SK-N-SH (cell line): ENCODE data around the gene KYAT1. TPM values are rescaled to one million over a fixed set of nuclear protein-coding genes. Genes with fewer than 3 reads are reported as not detected.

Experiments used
- CTCF ChIA-PET: fragments of 300-600, 350-600 bp; formaldehyde crosslinking; extraction: SDS; loops from one replicate; lab custom pipeline; 2021; lab: Yijun Ruan, JAX
- POLR2A ChIA-PET: fragments of 350-600 bp; sonication (Branson Sonifier 250); formaldehyde crosslinking; extraction: SDS; loops from one replicate; lab custom pipeline; 2020; ENCODE audit warnings: antibody characterized with exemption, inconsistent platforms; lab: Yijun Ruan, JAX
- DNase-seq: peaks from one replicate; pipeline ENCODE4 v3.0.0; 2012
- H2AFZ ChIP-seq: fragments of 200-600 bp; sonication (generic); 2 replicates; pipeline ENCODE4 v1.8.1; 2016; ENCODE audit warnings: antibody characterized with exemption, mild to moderate bottlenecking, low read depth
- H3F3A ChIP-seq: fragments of 200-600 bp; sonication (generic); replicated peaks from 2 replicates; pipeline ENCODE3; 2016; ENCODE audit warnings: antibody characterized with exemption, mild to moderate bottlenecking; ENCODE audit not compliant: insufficient read depth
- H3K27ac ChIP-seq, 2 experiments: fragments of 200-500 bp in 1 of 2; fragments of 200-600 bp in 1 of 2; sonication (Bioruptor generic) in 1 of 2; sonication (generic), shearing (Covaris generic) in 1 of 2; 2 replicates each; pipeline versions ENCODE4 v1.5.1 to v1.6.1; 2014 to 2016; ENCODE audit warnings: low read depth in 2 of 2, inconsistent platforms in 1 of 2, low read length in 1 of 2, mild to moderate bottlenecking in 1 of 2, mixed read lengths in 1 of 2
- H3K27me3 ChIP-seq: fragments of 200-600 bp; sonication (generic), shearing (Covaris generic); 2 replicates; pipeline ENCODE4 v1.6.1; 2016; ENCODE audit warnings: mixed run types; ENCODE audit not compliant: insufficient read depth
- H3K36me3 ChIP-seq, 2 experiments: fragments of 200-500 bp in 1 of 2; fragments of 200-600 bp in 1 of 2; sonication (Bioruptor generic) in 1 of 2; sonication (generic) in 1 of 2; replicated peaks in 1 of 2; 2 replicates each; pipeline versions ENCODE3 to v1.5.1; 2014 to 2016; ENCODE audit warnings: low read length in 1 of 2, mild to moderate bottlenecking in 1 of 2; ENCODE audit not compliant: insufficient read depth in 2 of 2, control insufficient read depth in 1 of 2
- H3K4me1 ChIP-seq, 2 experiments: fragments of 200-500 bp in 1 of 2; fragments of 200-600 bp in 1 of 2; sonication (Bioruptor generic) in 1 of 2; sonication (generic), shearing (Covaris generic) in 1 of 2; 2 replicates each; pipeline versions ENCODE4 v1.5.1 to v1.6.1; 2014 to 2016; ENCODE audit warnings: low read depth in 1 of 2, low read length in 1 of 2, mixed run types in 1 of 2; ENCODE audit not compliant: insufficient read depth in 2 of 2, control insufficient read depth in 1 of 2
- H3K4me2 ChIP-seq: fragments of 200-600 bp; sonication (generic), shearing (Covaris generic); 2 replicates; pipeline ENCODE4 v1.6.1; 2017; ENCODE audit warnings: mixed run types
- H3K4me3 ChIP-seq, 2 experiments: fragments of 200-500 bp in 1 of 2; fragments of 200-600 bp in 1 of 2; sonication (Bioruptor generic) in 1 of 2; sonication (generic), shearing (Covaris generic) in 1 of 2; 2 replicates each; pipeline versions ENCODE4 v1.5.1 to v1.8.1; 2014 to 2016; ENCODE audit warnings: low read depth in 2 of 2, inconsistent platforms in 1 of 2, low read length in 1 of 2, mild to moderate bottlenecking in 1 of 2, mixed read lengths in 1 of 2, moderate library complexity in 1 of 2
- H3K79me2 ChIP-seq: fragments of 200-600 bp; sonication (generic); 2 replicates; pipeline ENCODE4 v1.8.1; 2017; ENCODE audit warnings: mild to moderate bottlenecking; ENCODE audit not compliant: insufficient read depth
- H3K9ac ChIP-seq: fragments of 200-600 bp; sonication (generic); 2 replicates; pipeline ENCODE4 v1.6.1; 2017; ENCODE audit warnings: mixed run types
- H3K9me2 ChIP-seq: fragments of 200-600 bp; sonication (generic); 2 replicates; pipeline ENCODE4 v1.6.1; 2017; ENCODE audit warnings: mixed run types
- H3K9me3 ChIP-seq: fragments of 200-600 bp; sonication (generic); 2 replicates; pipeline ENCODE4 v1.6.1; 2017; ENCODE audit warnings: mixed run types, mild to moderate bottlenecking, moderate library complexity
- H4K20me1 ChIP-seq: fragments of 200-600 bp; sonication (generic); 2 replicates; pipeline ENCODE4 v1.6.1; 2017; ENCODE audit warnings: mild to moderate bottlenecking, mixed run types; ENCODE audit not compliant: insufficient read depth
- EP300 ChIP-seq, 2 experiments: IDR thresholded peaks; 2 replicates each; pipeline versions ENCODE4 v1.4.0 to v1.6.1; 2012; ENCODE audit warnings: borderline replicate concordance in 1 of 2, low read depth in 1 of 2, low read length in 1 of 2
- FOXJ3 ChIP-seq: sonication (generic); formaldehyde crosslinking; IDR thresholded peaks from 2 replicates; pipeline ENCODE4 v1.5.1; 2020; ENCODE audit warnings: mild to moderate bottlenecking, missing genetic modification reagents
- FOXM1 ChIP-seq: IDR thresholded peaks from 2 replicates; pipeline ENCODE4 v1.4.0; 2012; ENCODE audit warnings: low read depth, mild to moderate bottlenecking
- JUND ChIP-seq: IDR thresholded peaks from 2 replicates; pipeline ENCODE4 v1.4.0; 2012
- MEF2A ChIP-seq: IDR thresholded peaks from 2 replicates; pipeline ENCODE4 v1.4.0; 2012; ENCODE audit warnings: low read depth, borderline replicate concordance
- POLR2AphosphoS5 ChIP-seq: IDR thresholded peaks from 2 replicates; pipeline ENCODE4 v1.6.1; 2012; ENCODE audit warnings: low read depth, low read length
- TAF1 ChIP-seq: IDR thresholded peaks from 2 replicates; pipeline ENCODE4 v1.6.1; 2012; ENCODE audit warnings: low read depth, mild to moderate bottlenecking, low read length, moderate library complexity, borderline replicate concordance
- WGBS: methylation state at CpG from one replicate; pipeline ENCODE4 v1.1.6; 2017; ENCODE audit warnings: low lambda C conversion rate; 5-methylcytosine and 5-hydroxymethylcytosine counted together
- polyA plus RNA-seq, 3 experiments: library from polyadenylated mRNA; depleted of rRNA; stranded (reverse); fragments of >200 nt; gene quantifications; 2 replicates each; pipeline ENCODE4 v1.2.3, GENCODE V29; 2012
- TF ChIP-seq, protein P1 (sequence below): IDR thresholded peaks from 2 replicates; pipeline ENCODE4 v1.4.0; 2012; ENCODE audit warnings: low read depth, borderline replicate concordance
- TF ChIP-seq, protein P2 (sequence below): fragments of 150-350 bp; IDR thresholded peaks from 2 replicates; pipeline ENCODE4 v1.6.1; 2016; ENCODE audit warnings: mild to moderate bottlenecking, low read depth, low read length

Gene KYAT1
- polyA plus RNA-seq, 1 of the 3 experiments (the other 2 are of a cell fraction), result 9.4 TPM

DNA sequence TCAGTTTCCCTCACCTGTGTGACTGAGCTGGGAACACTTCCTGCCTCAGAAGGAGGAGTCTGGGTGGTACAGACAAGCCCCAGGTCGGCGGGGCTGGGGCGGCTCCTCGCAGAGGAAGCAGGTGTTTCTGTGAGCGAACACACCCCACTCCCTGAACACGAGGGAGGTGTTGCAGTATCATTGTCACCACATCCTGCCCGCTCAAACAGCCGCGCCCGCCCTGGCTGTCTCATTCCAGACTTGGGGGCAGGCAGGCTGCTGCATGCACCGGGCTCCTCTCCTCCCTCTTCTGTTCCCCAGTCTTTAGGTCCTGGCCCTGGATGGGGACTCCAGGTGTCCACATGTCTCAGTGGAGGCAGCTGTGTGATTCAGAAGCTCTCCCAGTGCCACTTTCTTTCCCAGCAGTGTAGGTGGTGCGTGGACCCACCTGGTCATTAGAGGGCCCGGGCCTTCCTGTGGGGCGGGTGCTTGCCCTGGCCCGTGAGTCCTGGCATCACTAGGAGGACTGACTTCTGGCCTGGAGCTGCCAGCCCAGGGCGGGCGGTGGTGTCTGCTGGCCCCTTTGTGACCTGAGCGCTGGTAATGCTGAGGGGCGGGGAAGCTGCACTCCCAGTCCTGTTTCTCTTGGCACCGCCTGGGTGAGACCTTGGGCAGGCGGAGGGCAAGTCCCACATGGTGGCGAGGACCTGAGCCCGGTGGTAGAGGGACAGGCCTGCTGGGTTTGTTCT, 20.8 kb upstream of the KYAT1 start:
- Histone ChIP-seq H2AFZ (no peak overlapping the region), H3K27ac (no peak overlapping the region; a peak in 1 of 4 replicates), H3K9ac (no peak overlapping the region), H3K4me2 (no peak overlapping the region), H3K36me3 (peaks cover 9 to 12% of the 10 kb centered on the region in 2 experiments), H3K9me3 (no peaks in the 10 kb centered on the region), H3F3A (peaks cover 12% of the 10 kb centered on the region), H3K4me1 (peaks cover 7 to 9% of the 10 kb centered on the region in 2 experiments; a peak in 2 of 4 replicates), H3K27me3 (no peaks in the 10 kb centered on the region), H4K20me1 (no peaks in the 10 kb centered on the region), H3K4me3 (no peak overlapping the region), H3K79me2 (peaks cover 74% of the 10 kb centered on the region; the same call in 1 of the 2 replicates), H3K9me2 (no peaks in the 10 kb centered on the region)
- WGBS, result 88% methylated on average over 12 of the region's 23 CpGs
- ChIA-PET POLR2A (interaction anchor here (0.5 kb wide), 1 partner anchor 57 kb away, joined by 5 read pairs; no protein-coding TSS in a partner anchor), CTCF (interaction anchor here (0.9 to 2.4 kb wide), 3 partner anchors 25 to 58 kb away, joined by 3 to 10 read pairs (median 3); no protein-coding TSS in a partner anchor)
- TF ChIP-seq FOXM1 (no peak), FOXJ3 (no peak), TAF1 (no peak), POLR2AphosphoS5 (no peak), MEF2A (no peak), EP300 (IDR thresholded peaks at IDR 0.05; ENCODE audit: borderline replicate concordance in 1 of 2, low read depth in 1 of 2, low read length in 1 of 2) (no peak)
- TF ChIP-seq, protein P1, sequence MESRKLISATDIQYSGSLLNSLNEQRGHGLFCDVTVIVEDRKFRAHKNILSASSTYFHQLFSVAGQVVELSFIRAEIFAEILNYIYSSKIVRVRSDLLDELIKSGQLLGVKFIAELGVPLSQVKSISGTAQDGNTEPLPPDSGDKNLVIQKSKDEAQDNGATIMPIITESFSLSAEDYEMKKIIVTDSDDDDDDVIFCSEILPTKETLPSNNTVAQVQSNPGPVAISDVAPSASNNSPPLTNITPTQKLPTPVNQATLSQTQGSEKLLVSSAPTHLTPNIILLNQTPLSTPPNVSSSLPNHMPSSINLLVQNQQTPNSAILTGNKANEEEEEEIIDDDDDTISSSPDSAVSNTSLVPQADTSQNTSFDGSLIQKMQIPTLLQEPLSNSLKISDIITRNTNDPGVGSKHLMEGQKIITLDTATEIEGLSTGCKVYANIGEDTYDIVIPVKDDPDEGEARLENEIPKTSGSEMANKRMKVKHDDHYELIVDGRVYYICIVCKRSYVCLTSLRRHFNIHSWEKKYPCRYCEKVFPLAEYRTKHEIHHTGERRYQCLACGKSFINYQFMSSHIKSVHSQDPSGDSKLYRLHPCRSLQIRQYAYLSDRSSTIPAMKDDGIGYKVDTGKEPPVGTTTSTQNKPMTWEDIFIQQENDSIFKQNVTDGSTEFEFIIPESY, result no peak
- DNase-seq, result no peak

DNA sequence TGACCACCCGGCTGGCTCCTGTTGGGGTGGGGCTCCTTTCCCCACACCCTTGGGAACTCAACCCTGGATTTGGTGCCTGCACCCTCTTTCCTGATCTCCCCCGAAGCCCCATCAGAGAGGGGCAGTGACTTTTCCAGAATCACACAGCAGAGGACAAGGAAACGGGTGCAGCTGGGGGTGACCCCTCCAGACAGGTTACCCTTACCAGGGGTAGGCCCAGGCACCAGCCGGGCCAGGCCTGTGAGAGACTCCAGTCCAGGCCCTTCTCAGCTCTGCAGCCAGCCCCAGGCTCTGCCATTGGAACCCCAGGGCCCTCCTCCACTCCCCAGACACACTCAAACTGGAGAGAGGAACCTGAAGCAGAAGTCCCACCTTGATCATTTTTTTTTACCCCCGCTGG, 20.1 kb upstream of the KYAT1 start:
- Histone ChIP-seq H3K36me3 (peaks cover 4 to 16% of the 10 kb centered on the region in 2 experiments), H3F3A (peaks cover 12% of the 10 kb centered on the region), H3K9me2 (no peaks in the 10 kb centered on the region), H3K27me3 (no peaks in the 10 kb centered on the region), H3K4me2 (no peak overlapping the region), H3K27ac (no peak overlapping the region), H3K79me2 (peaks cover 73% of the 10 kb centered on the region; the same call in 1 of the 2 replicates), H3K9ac (no peak overlapping the region), H3K9me3 (no peaks in the 10 kb centered on the region), H4K20me1 (no peaks in the 10 kb centered on the region), H2AFZ (no peak overlapping the region), H3K4me3 (no peak overlapping the region), H3K4me1 (peaks cover 7 to 8% of the 10 kb centered on the region in 2 experiments; a peak in 2 of 4 replicates)
- ChIA-PET POLR2A (no interaction called here), CTCF (interaction anchor here (0.9 to 2.4 kb wide), 2 partner anchors 26 to 38 kb away, joined by 3 to 10 read pairs; no protein-coding TSS in a partner anchor)
- TF ChIP-seq, protein P2, sequence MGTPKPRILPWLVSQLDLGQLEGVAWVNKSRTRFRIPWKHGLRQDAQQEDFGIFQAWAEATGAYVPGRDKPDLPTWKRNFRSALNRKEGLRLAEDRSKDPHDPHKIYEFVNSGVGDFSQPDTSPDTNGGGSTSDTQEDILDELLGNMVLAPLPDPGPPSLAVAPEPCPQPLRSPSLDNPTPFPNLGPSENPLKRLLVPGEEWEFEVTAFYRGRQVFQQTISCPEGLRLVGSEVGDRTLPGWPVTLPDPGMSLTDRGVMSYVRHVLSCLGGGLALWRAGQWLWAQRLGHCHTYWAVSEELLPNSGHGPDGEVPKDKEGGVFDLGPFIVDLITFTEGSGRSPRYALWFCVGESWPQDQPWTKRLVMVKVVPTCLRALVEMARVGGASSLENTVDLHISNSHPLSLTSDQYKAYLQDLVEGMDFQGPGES, result no peak
- TF ChIP-seq JUND (no peak), FOXM1 (no peak)
- DNase-seq, result no peak
- 94% methylated on average over 3 of the region's 5 CpGs for WGBS
